H1 (cell line): Measurements from ENCODE around the gene MGST2. TPM values are rescaled to one million over a fixed set of nuclear protein-coding genes. Genes with fewer than 3 reads are reported as not detected.

Source experiments
- CTCF ChIA-PET: fragments of 300-600 bp; sonication (Branson Sonifier 250); formaldehyde crosslinking; loops from one replicate; lab custom pipeline; 2021; ENCODE audit not compliant: partially characterized antibody; lab: Charles Lee
- POLR2A ChIA-PET: fragments of 300-600 bp; sonication (Branson Sonifier 250); formaldehyde crosslinking; loops from one replicate; lab custom pipeline; 2021; ENCODE audit warnings: inconsistent platforms; ENCODE audit not compliant: partially characterized antibody; lab: Charles Lee
- DNase-seq, 2 experiments: peaks; one replicate each; pipeline versions ENCODE4 v3.0.0 to v3.0.0-alpha.2; 2010 to 2022; ENCODE audit warnings: low spot score in 2 of 2, low read depth in 1 of 2, mixed read lengths in 1 of 2
- FAIRE-seq: peaks from 2 replicates; lab custom pipeline; 2011; peaks lifted over from hg19 to GRCh38; lab: Jason Lieb, UNC
- H2AFZ ChIP-seq: 2 replicates; pipeline ENCODE4 v1.8.1; 2012; ENCODE audit warnings: low read length, inconsistent platforms
- H2AK5ac ChIP-seq: 2 replicates; pipeline ENCODE4 v1.6.1; 2013; ENCODE audit warnings: low read depth, low read length
- H2BK120ac ChIP-seq: replicated peaks from 2 replicates; pipeline ENCODE3; 2013; ENCODE audit warnings: low read depth, low read length, inconsistent platforms
- H2BK12ac ChIP-seq: 2 replicates; pipeline ENCODE4 v1.6.1; 2013; ENCODE audit warnings: low read depth, low read length
- H2BK15ac ChIP-seq: 2 replicates; pipeline ENCODE4 v1.6.1; 2013; ENCODE audit warnings: low read length
- H2BK20ac ChIP-seq: 2 replicates; pipeline ENCODE4 v1.6.1; 2013; ENCODE audit warnings: low read length
- H2BK5ac ChIP-seq: 2 replicates; pipeline ENCODE4 v1.6.1; 2013; ENCODE audit warnings: low read depth, low read length
- H3K14ac ChIP-seq: 2 replicates; pipeline ENCODE4 v1.6.1; 2013; ENCODE audit warnings: inconsistent platforms; ENCODE audit not compliant: insufficient read length
- H3K18ac ChIP-seq: 2 replicates; pipeline ENCODE4 v1.6.1; 2013; ENCODE audit warnings: low read length; ENCODE audit errors: extremely low read depth
- H3K23ac ChIP-seq: 2 replicates; pipeline ENCODE4 v1.6.1; 2013; ENCODE audit warnings: inconsistent platforms; ENCODE audit not compliant: insufficient read length
- H3K23me2 ChIP-seq: 2 replicates; pipeline ENCODE4 v1.6.1; 2013; ENCODE audit warnings: low read depth, low read length
- H3K27ac ChIP-seq: 2 replicates; pipeline ENCODE4 v1.6.1; 2011; ENCODE audit warnings: low read depth, low read length, inconsistent platforms
- H3K27me3 ChIP-seq, 4 experiments: replicated peaks in 1 of 4; 1 replicate in 1 of 4; 2 replicates in 3 of 4; pipeline versions ENCODE4 v1.6.1 to v1.8.1; 2011 to 2013; ENCODE audit warnings: low read length in 3 of 4, mild to moderate bottlenecking in 3 of 4, inconsistent platforms in 2 of 4, mixed read lengths in 2 of 4, moderate library complexity in 1 of 4; ENCODE audit not compliant: control insufficient read depth in 3 of 4, insufficient read depth in 3 of 4; ENCODE audit errors: extremely low read depth in 1 of 4
- H3K36me3 ChIP-seq, 4 experiments: 2 replicates each; pipeline versions ENCODE4 v1.6.1 to v1.8.1; 2011 to 2013; ENCODE audit warnings: mild to moderate bottlenecking in 4 of 4, low read length in 3 of 4, moderate library complexity in 2 of 4, control low read depth in 1 of 4, inconsistent platforms in 1 of 4; ENCODE audit not compliant: insufficient read depth in 4 of 4, control insufficient read depth in 2 of 4
- H3K4ac ChIP-seq: replicated peaks from 2 replicates; pipeline ENCODE3; 2013; ENCODE audit warnings: low read length, low read depth, mixed read lengths, inconsistent platforms; ENCODE audit not compliant: insufficient read length
- H3K4me1 ChIP-seq, 4 experiments: replicated peaks in 1 of 4; 1 replicate in 1 of 4; 2 replicates in 3 of 4; pipeline versions ENCODE4 v1.6.1 to v1.8.1; 2011 to 2013; ENCODE audit warnings: low read length in 3 of 4, inconsistent platforms in 2 of 4, mixed read lengths in 1 of 4; ENCODE audit not compliant: insufficient read depth in 4 of 4, control insufficient read depth in 3 of 4
- H3K4me2 ChIP-seq, 2 experiments: 2 replicates each; pipeline versions ENCODE4 v1.6.1 to v1.8.1; 2011 to 2013; ENCODE audit warnings: low read depth in 2 of 2, low read length in 2 of 2, control low read depth in 1 of 2, inconsistent platforms in 1 of 2, mild to moderate bottlenecking in 1 of 2; ENCODE audit not compliant: insufficient read depth in 1 of 2
- H3K4me3 ChIP-seq, 4 experiments: fragments of 200-600, 300-600 bp in 1 of 4; sonication (generic), shearing (Covaris generic), sonication (Bioruptor Twin) in 1 of 4; 2 replicates each; pipeline versions ENCODE4 v1.5.1 to v1.8.1; 2011 to 2016; ENCODE audit warnings: low read length in 4 of 4, low read depth in 3 of 4, control low read depth in 2 of 4, inconsistent platforms in 2 of 4, mild to moderate bottlenecking in 2 of 4, mixed read lengths in 1 of 4, moderate library complexity in 1 of 4; ENCODE audit not compliant: insufficient read depth in 2 of 4; ENCODE audit errors: extremely low read depth in 1 of 4
- H3K56ac ChIP-seq: replicated peaks from 2 replicates; pipeline ENCODE3; 2013; ENCODE audit warnings: low read depth, mild to moderate bottlenecking, mixed read lengths, low read length, inconsistent platforms; ENCODE audit not compliant: insufficient read length
- H3K79me1 ChIP-seq: 2 replicates; pipeline ENCODE4 v1.6.1; 2013; ENCODE audit warnings: low read depth, low read length, control low read depth
- H3K79me2 ChIP-seq, 2 experiments: 2 replicates each; pipeline versions ENCODE4 v1.6.1 to v1.8.1; 2012 to 2013; ENCODE audit warnings: low read length in 2 of 2, mild to moderate bottlenecking in 2 of 2, inconsistent platforms in 1 of 2; ENCODE audit not compliant: insufficient read depth in 2 of 2, control insufficient read depth in 1 of 2
- H3K9ac ChIP-seq, 4 experiments: replicated peaks in 1 of 4; 1 replicate in 1 of 4; 2 replicates in 3 of 4; pipeline versions ENCODE4 v1.6.1 to v1.8.1; 2011 to 2013; ENCODE audit warnings: low read depth in 3 of 4, low read length in 3 of 4, control low read depth in 2 of 4, mild to moderate bottlenecking in 2 of 4, moderate library complexity in 2 of 4, inconsistent platforms in 1 of 4; ENCODE audit errors: extremely low read depth in 1 of 4
- H3K9me3 ChIP-seq, 2 experiments: 2 replicates each; pipeline versions ENCODE4 v1.6.1 to v1.8.1; 2012 to 2013; ENCODE audit warnings: mild to moderate bottlenecking in 2 of 2, moderate library complexity in 2 of 2, control low read depth in 1 of 2, inconsistent platforms in 1 of 2, low read depth in 1 of 2, low read length in 1 of 2, mixed read lengths in 1 of 2; ENCODE audit not compliant: insufficient read depth in 2 of 2
- H4K20me1 ChIP-seq, 2 experiments: replicated peaks in 1 of 2; 2 replicates each; pipeline versions ENCODE3 to v1.8.1; 2011 to 2013; ENCODE audit warnings: inconsistent platforms in 2 of 2, low read length in 2 of 2, mild to moderate bottlenecking in 1 of 2; ENCODE audit not compliant: insufficient read depth in 2 of 2, control insufficient read depth in 1 of 2
- H4K5ac ChIP-seq: 2 replicates; pipeline ENCODE4 v1.6.1; 2013; ENCODE audit warnings: low read length, low read depth, mixed read lengths, inconsistent platforms; ENCODE audit not compliant: insufficient read length
- H4K8ac ChIP-seq: 2 replicates; pipeline ENCODE4 v1.8.0; 2013; ENCODE audit warnings: mild to moderate bottlenecking, moderate library complexity, low read length, inconsistent platforms; ENCODE audit not compliant: insufficient read depth; ENCODE audit errors: extremely low read depth
- H4K91ac ChIP-seq: replicated peaks from 2 replicates; pipeline ENCODE3; 2013; ENCODE audit warnings: low read length, mixed read lengths, inconsistent platforms; ENCODE audit not compliant: insufficient read length
- CHD1 ChIP-seq: IDR thresholded peaks from 2 replicates; pipeline ENCODE4 v1.6.1; 2012; ENCODE audit warnings: low read depth, low read length, improper control_type of control experiment
- CTBP2 ChIP-seq: IDR thresholded peaks from 2 replicates; pipeline ENCODE4 v1.7.0; 2011; ENCODE audit warnings: borderline replicate concordance, mild to moderate bottlenecking, moderate library complexity, mixed read lengths, low read length; ENCODE audit not compliant: insufficient read depth, insufficient read length
- FOSL1 ChIP-seq: IDR thresholded peaks from 2 replicates; pipeline ENCODE4 v1.6.1; 2011; ENCODE audit warnings: mild to moderate bottlenecking, low read depth, low read length, moderate library complexity; ENCODE audit not compliant: insufficient read depth
- JUN ChIP-seq: IDR thresholded peaks from 2 replicates; pipeline ENCODE4 v1.6.1; 2011; ENCODE audit warnings: low read depth, mild to moderate bottlenecking, improper control_type of control experiment, low read length
- WGBS, 2 experiments: shearing (Covaris generic) in 1 of 2; methylation state at CpG; one replicate each; pipeline versions ENCODE4 v1.1.6 to v1.1.7; 2013 to 2015; ENCODE audit warnings: low lambda C conversion rate in 2 of 2, mixed read lengths in 2 of 2, inconsistent platforms in 1 of 2, low coverage in 1 of 2, missing lambda C conversion rate in 1 of 2; ENCODE audit not compliant: insufficient replicate concordance in 2 of 2, insufficient coverage in 1 of 2, insufficient read length in 1 of 2; ENCODE audit errors: extremely low coverage in 1 of 2, missing lambda C conversion rate in 1 of 2; 5-methylcytosine and 5-hydroxymethylcytosine counted together
- polyA plus RNA-seq, 7 experiments: library from polyadenylated mRNA; depleted of rRNA in 3 of 7; stranded (reverse) in 5 of 7; unstranded in 2 of 7; fragments of >200 nt in 5 of 7; fragments of 200-250 nt in 2 of 7; gene quantifications; 1 replicate in 5 of 7; 2 replicates in 1 of 7; 4 replicates in 1 of 7; pipeline versions ENCODE4 v1.2.1 to v1.2.3, GENCODE V29; 2011 to 2013; ENCODE audit warnings: missing spikeins in 2 of 7, mixed read lengths in 2 of 7
- total RNA-seq: library from RNA; stranded (reverse); fragmentation: NEBNext Ultra II Directional; extraction: Animal tissue kit (Norgen Biotek cat#: 25700); gene quantifications from 2 replicates; pipeline ENCODE4 v1.2.1, GENCODE V29; 2021
- TF ChIP-seq, protein P1 (sequence below): IDR thresholded peaks from 2 replicates; pipeline ENCODE4 v1.6.1; 2012; ENCODE audit warnings: low read length, inconsistent platforms
- TF ChIP-seq, protein P2 (sequence below): IDR thresholded peaks from 2 replicates; pipeline ENCODE4 v1.6.1; 2012; ENCODE audit warnings: inconsistent platforms

MGST2 gene
- total and polyA plus RNA-seq, 2 of the 8 experiments (the other 6 are each of a cell fraction or from before 2014, with no cell fraction given), result 8.0 to 13.6 TPM

DNA sequence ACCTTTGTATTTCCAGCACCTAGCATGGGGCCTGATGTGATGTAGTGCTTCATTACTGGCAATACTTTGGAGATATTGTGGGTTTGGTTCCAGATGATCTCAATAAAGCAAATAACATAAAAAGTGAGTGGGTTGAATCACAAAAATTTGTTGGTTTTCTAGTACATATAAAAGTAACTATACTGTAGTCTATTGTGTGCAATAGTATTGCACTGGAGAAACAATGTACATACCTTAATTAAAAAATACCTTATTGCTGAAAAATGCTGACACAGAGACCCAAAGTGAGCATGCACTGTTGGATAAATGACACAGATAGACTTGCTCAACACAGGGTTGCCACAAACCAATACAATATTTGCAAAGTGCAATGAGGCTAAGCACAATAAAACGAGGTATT is 17.7 kb upstream of the MGST2 start:
- Histone ChIP-seq H3K9me3 (no peaks in the 10 kb centered on the region), H4K5ac (no peak overlapping the region), H3K23ac (no peak overlapping the region), H3K4me3 (no peak overlapping the region), H3K14ac (no peak overlapping the region), H3K4ac (no peak overlapping the region), H2BK20ac (no peak overlapping the region), H3K18ac (no peak overlapping the region), H3K36me3 (no peaks in the 10 kb centered on the region), H4K8ac (no peak overlapping the region), H3K4me1 (no peaks in the 10 kb centered on the region; a peak in 1 of 7 replicates), H3K9ac (no peak overlapping the region), H3K27me3 (no peaks in the 10 kb centered on the region; a peak in 1 of 7 replicates), H3K56ac (no peak overlapping the region), H3K23me2 (peaks cover 2% of the 10 kb centered on the region; the same call in 1 of the 2 replicates), H3K79me2 (no peaks in the 10 kb centered on the region), H2BK5ac (no peak overlapping the region), H3K4me2 (no peak overlapping the region), H3K79me1 (no peaks in the 10 kb centered on the region), H4K20me1 (no peaks in the 10 kb centered on the region), H2BK12ac (no peak overlapping the region), H2AK5ac (no peak overlapping the region), H2AFZ (no peak overlapping the region), H2BK15ac (no peak overlapping the region), H4K91ac (no peak overlapping the region), H2BK120ac (no peak overlapping the region), H3K27ac (no peak overlapping the region)
- no peak for DNase-seq
- no peak for FAIRE-seq
- 86% methylated on average over 1 of the region's 1 CpG; no CpG with 5 or more reads in 1 of the 2 experiments for WGBS, 2 experiments
- ChIA-PET CTCF (interaction anchor here (1.8 to 15.7 kb wide), 5 partner anchors 8 to 58 kb away, joined by 6 to 318 read pairs (median 82); partner anchors contain the start of gene MGST2), POLR2A (no interaction called here)
- TF ChIP-seq, protein P1, sequence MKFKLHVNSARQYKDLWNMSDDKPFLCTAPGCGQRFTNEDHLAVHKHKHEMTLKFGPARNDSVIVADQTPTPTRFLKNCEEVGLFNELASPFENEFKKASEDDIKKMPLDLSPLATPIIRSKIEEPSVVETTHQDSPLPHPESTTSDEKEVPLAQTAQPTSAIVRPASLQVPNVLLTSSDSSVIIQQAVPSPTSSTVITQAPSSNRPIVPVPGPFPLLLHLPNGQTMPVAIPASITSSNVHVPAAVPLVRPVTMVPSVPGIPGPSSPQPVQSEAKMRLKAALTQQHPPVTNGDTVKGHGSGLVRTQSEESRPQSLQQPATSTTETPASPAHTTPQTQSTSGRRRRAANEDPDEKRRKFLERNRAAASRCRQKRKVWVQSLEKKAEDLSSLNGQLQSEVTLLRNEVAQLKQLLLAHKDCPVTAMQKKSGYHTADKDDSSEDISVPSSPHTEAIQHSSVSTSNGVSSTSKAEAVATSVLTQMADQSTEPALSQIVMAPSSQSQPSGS, result no peak
- no peak for TF ChIP-seq JUN
- no peak for TF ChIP-seq CHD1
- TF ChIP-seq, protein P2, sequence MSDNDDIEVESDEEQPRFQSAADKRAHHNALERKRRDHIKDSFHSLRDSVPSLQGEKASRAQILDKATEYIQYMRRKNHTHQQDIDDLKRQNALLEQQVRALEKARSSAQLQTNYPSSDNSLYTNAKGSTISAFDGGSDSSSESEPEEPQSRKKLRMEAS, result no peak
- TF ChIP-seq CTBP2, result no peak
- no peak for TF ChIP-seq FOSL1
